ENCODE results near the gene KCNIP2.

GRCh38 chr10:101826852-101827434 lies 16.7 kb downstream of the KCNIP2 start:
- TF ChIP-seq, protein P1, sequence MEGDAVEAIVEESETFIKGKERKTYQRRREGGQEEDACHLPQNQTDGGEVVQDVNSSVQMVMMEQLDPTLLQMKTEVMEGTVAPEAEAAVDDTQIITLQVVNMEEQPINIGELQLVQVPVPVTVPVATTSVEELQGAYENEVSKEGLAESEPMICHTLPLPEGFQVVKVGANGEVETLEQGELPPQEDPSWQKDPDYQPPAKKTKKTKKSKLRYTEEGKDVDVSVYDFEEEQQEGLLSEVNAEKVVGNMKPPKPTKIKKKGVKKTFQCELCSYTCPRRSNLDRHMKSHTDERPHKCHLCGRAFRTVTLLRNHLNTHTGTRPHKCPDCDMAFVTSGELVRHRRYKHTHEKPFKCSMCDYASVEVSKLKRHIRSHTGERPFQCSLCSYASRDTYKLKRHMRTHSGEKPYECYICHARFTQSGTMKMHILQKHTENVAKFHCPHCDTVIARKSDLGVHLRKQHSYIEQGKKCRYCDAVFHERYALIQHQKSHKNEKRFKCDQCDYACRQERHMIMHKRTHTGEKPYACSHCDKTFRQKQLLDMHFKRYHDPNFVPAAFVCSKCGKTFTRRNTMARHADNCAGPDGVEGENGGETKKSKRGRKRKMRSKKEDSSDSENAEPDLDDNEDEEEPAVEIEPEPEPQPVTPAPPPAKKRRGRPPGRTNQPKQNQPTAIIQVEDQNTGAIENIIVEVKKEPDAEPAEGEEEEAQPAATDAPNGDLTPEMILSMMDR (IDR thresholded peaks at IDR 0.05), result no peak
- TF ChIP-seq ZFX (IDR thresholded peaks at IDR 0.05; ENCODE audit: borderline replicate concordance), result no peak

All from 22Rv1 (cell line).